Erythroblast (primary cell): ENCODE data around the gene IL20.

Experiments
- DNase-seq, 2 experiments: peaks; one replicate each; lab custom pipeline; 2025; lab: John Stamatoyannopoulos, UW
- GATA1 ChIP-seq: IDR thresholded peaks from 2 replicates; pipeline ENCODE4 v1.6.1; 2011; ENCODE audit warnings: low read depth, mild to moderate bottlenecking, control low read depth, low read length, moderate library complexity
- POLR2A ChIP-seq: IDR thresholded peaks from 2 replicates; pipeline ENCODE4 v1.6.1; 2011; ENCODE audit warnings: mild to moderate bottlenecking, low read length

Gene IL20

DNA sequence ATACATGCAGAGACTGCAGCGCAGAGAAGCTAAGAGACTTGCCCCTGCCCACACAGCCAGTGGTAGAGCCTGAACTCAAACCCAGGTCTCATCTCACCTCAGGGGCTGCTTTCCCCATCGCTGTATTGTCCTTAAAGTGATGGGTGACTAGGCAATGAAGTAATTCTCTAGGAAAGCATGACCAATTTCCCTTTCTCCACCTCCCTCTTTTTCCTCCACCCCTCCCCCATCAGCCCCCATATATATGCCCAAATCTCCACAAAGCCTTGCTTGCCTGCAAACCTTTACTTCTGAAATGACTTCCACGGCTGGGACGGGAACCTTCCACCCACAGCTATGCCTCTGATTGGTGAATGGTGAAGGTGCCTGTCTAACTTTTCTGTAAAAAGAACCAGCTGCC, 31.8 kb downstream of the IL20 start, which contains the start of gene IL24:
IL24 (plus strand) TSS at position 269 of the 400 bp plus-strand sequence. CDS start 390 bp downstream, outside the sequence.
- no peak for DNase-seq
- TF ChIP-seq POLR2A (no peak), GATA1 (no peak)

GRCh38 chr1:206898089-206898914, 32.9 kb downstream of the IL20 start:
- no peak for DNase-seq
- TF ChIP-seq POLR2A (no peak), GATA1 (no peak)

- no peak for TF ChIP-seq GATA1
- no peak for TF ChIP-seq POLR2A
- DNase-seq = no peak
Measured at GRCh38 chr1:206898915-206899431, 33.5 kb downstream of the IL20 start.

DNA sequence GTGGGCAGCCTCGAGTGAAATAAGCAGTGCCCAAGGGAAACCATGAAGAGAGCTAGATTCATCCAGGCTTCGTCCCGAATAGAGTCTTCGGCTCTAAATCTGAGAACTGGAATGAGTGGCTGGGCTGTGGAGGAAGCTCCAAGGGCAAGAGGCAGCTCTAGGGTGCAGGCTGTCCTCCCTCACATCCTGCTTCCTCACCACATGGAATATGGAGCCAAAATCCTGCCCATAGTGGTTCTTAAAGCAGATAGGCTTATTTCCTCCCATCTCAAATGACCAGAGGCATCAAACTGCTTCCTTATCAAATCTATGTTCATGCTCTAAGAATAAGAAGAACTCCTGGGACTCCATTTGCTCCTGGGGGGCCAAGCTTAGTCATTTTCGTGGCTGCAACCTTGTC, 34.3 kb downstream of the IL20 start:
- no peak for DNase-seq
- TF ChIP-seq GATA1 (no peak), POLR2A (no peak)

DNA sequence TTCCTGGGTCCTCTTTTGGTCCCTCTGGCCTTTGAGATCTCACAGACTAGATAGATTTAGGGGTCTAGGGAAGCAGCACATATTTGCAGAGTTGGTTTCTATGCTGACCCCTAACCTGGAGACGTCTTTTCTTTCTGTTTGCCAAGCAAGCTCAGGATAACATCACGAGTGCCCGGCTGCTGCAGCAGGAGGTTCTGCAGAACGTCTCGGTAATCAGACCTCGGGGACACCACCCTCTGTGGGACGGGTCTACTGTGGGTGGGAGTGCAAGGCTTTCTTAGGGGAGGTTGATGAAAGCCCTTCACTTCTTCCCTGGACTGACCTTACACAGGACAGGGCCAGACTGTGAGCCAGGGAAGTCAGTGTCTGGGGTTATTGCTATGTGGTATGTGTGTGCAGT, 34.7 kb downstream of the IL20 start:
- DNase-seq = no peak
- TF ChIP-seq GATA1 = no peak
- no peak for TF ChIP-seq POLR2A

GRCh38 chr1:206901944-206902343, 36.5 kb downstream of the IL20 start:
- TF ChIP-seq POLR2A (no peak), GATA1 (no peak)
- no peak for DNase-seq

DNA sequence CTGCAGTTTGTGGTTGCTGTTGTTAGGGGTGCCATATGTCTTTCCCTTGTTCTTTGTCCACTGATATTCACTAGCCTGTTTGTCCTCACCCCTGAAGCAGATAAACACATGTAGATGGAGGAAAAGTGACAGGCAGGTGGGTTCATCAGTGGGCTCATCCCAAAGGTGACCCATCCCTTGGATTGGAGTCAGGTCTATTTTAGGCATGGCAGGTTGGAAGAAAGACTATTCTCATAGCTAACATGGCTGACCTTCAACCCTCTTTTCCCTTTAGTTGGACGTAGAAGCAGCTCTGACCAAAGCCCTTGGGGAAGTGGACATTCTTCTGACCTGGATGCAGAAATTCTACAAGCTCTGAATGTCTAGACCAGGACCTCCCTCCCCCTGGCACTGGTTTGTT, 37.3 kb downstream of the IL20 start:
- TF ChIP-seq GATA1 = no peak
- no peak for DNase-seq

- DNase-seq = no peak
- TF ChIP-seq GATA1 (no peak), POLR2A (no peak)
Measured at GRCh38 chr1:206903687-206904086, 38.3 kb downstream of the IL20 start.

DNA sequence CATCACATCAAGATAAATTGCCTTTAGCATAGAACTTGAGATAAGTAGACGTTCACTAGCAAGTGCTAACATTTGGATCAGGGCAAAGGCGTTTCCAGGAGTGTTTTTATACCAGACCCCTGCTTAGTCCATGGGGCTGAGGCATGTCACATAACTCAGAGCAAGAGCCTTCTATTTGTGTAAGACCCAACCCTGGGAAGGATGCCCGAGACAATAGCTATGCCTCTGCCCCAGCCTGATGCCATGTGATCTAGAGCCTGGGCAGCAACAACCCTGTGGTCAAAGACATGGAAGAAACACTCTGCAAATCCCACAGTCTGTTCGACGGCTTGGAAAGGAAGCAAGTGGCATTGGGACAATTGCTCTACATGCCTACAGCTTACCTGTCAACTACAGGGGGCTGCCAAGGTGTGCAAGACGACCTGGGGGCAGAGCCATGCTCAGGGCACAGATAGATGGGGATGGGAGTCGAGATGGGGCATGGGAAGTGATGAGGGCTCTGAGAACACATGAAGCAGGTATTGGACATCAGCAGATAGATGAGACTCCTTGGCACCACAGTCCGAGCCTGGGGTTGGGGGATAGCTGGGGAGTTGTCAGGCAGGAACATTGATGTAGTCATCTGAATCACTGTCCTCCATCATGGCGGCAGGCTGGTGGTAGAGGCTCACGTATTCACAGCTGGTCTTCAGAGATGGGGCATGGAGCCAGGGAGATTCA, 39.2 kb downstream of the IL20 start:
- DNase-seq = no peak
- TF ChIP-seq GATA1 = no peak
- TF ChIP-seq POLR2A = no peak

GRCh38 chr1:206905295-206906164, 40.1 kb downstream of the IL20 start:
- no peak for DNase-seq
- TF ChIP-seq POLR2A = no peak
- no peak for TF ChIP-seq GATA1

DNA sequence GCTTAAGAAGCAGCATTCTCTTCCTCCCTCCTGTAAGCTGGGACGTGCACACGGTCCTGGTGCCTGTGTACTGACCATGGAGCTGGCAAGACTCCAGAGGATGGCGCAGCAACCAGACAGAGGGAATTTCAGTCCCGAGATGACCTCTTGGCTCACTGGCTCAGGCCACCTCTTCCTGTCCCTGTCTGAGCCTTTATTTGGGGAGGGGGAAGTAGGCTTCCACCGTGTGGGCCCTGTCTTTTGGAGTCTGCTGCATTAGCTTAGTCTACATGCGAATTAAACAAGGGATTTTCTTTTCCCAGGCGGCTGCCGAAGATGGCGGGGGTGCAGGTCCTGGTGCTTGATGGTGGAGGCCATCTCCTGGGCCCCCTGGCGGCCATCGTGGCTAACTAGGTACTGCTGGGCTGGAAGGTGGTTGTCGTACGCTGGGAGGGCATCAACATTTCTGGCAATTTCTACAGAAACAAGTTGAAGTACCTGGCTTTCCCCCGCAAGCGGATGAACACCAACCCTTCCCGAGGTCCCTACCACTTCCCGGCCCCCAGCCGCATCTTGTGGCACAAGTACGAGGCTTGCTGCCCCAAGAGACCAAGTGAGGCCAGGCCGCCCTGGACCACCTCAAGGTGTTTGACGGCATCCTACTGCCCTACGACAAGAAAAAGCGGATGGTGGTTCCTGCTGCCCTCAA, 42.0 kb downstream of the IL20 start:
- DNase-seq = peak; percentile 18 to 20
- TF ChIP-seq POLR2A (no peak), GATA1 (no peak)

DNA sequence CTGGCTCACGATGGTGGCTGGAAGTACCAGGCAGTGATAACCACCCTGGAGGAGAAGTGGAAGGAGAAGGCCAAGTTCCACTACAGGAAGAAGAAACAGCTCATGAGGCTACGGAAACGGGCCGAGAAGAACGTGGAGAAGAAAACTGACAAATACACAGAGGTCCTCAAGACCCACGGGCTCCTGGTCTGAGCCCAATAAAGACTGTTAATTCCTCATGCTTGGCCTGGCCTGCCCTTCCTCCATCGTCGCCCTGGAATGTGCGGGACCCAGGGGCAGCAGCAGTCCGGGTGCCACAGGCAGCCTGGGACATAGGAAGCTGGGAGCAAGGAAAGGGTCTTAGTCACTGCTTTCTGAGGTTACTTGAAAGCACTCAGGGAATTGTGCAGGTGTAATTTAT, 42.6 kb downstream of the IL20 start:
- TF ChIP-seq POLR2A = no peak
- TF ChIP-seq GATA1 = no peak
- DNase-seq = no peak
